CD4-positive, alpha-beta memory T cell (primary cell): Measurements from ENCODE around the gene MIA. TPM values are rescaled to one million over a fixed set of nuclear protein-coding genes. Genes with fewer than 3 reads are reported as not detected.

Experiments used
- CTCF ChIA-PET: fragments of 350-600 bp; sonication (Branson Sonifier 250); formaldehyde crosslinking; loops from one replicate; lab custom pipeline; 2021; ENCODE audit warnings: inconsistent platforms; ENCODE audit not compliant: partially characterized antibody; lab: Charles Lee
- POLR2A ChIA-PET: fragments of 350-600 bp; sonication (Branson Sonifier 250); formaldehyde crosslinking; loops from one replicate; lab custom pipeline; 2021; ENCODE audit not compliant: partially characterized antibody; lab: Charles Lee
- DNase-seq, 5 donors: peaks; one replicate each; pipeline versions ENCODE4 v3.0.0 to v3.0.0-alpha.2; 2020 to 2022; ENCODE audit warnings: mixed read lengths in 1 of 5
- H3K27ac ChIP-seq: one replicate; pipeline ENCODE4 v1.7.0; 2013; ENCODE audit warnings: low read depth, low read length
- H3K27me3 ChIP-seq: 2 replicates; pipeline ENCODE4 v1.7.0; 2013; ENCODE audit warnings: mild to moderate bottlenecking, low read length, moderate library complexity; ENCODE audit not compliant: insufficient read depth
- H3K36me3 ChIP-seq: 2 replicates; pipeline ENCODE4 v1.7.0; 2013; ENCODE audit warnings: mild to moderate bottlenecking, low read length, moderate library complexity; ENCODE audit not compliant: insufficient read depth
- H3K4me1 ChIP-seq: 2 replicates; pipeline ENCODE4 v1.7.0; 2013; ENCODE audit warnings: mild to moderate bottlenecking, low read length, moderate library complexity; ENCODE audit not compliant: insufficient read depth
- H3K4me3 ChIP-seq, 2 donors: one replicate each; pipeline ENCODE4 v1.7.0; 2013; ENCODE audit warnings: low read length in 2 of 2, mild to moderate bottlenecking in 1 of 2
- H3K9me3 ChIP-seq, 2 donors: one replicate each; pipeline ENCODE4 v1.7.0; 2013; ENCODE audit warnings: low read length in 2 of 2, control low read depth in 1 of 2; ENCODE audit not compliant: control insufficient read depth in 1 of 2
- H3K27ac Mint-ChIP-seq, 7 donors: one replicate each; pipeline ENCODE4 v1.8.0; 2020 to 2021; ENCODE audit warnings: mixed read lengths in 7 of 7, mild to moderate bottlenecking in 6 of 7, inconsistent platforms in 3 of 7, moderate library complexity in 3 of 7
- H3K27me3 Mint-ChIP-seq, 2 donors: one replicate each; pipeline ENCODE4 v1.8.0; 2020 to 2021; ENCODE audit warnings: mixed read lengths in 2 of 2
- H3K36me3 Mint-ChIP-seq, 2 donors: one replicate each; pipeline ENCODE4 v1.8.0; 2020 to 2021; ENCODE audit warnings: mixed read lengths in 2 of 2, inconsistent platforms in 1 of 2, mild to moderate bottlenecking in 1 of 2
- H3K4me1 Mint-ChIP-seq, 4 donors: one replicate each; pipeline ENCODE4 v1.8.0; 2020 to 2021; ENCODE audit warnings: mixed read lengths in 4 of 4, mild to moderate bottlenecking in 1 of 4
- H3K4me3 Mint-ChIP-seq, 8 donors: one replicate each; pipeline ENCODE4 v1.8.0; 2020 to 2021; ENCODE audit warnings: mixed read lengths in 8 of 8, mild to moderate bottlenecking in 7 of 8, moderate library complexity in 6 of 8, inconsistent platforms in 3 of 8
- H3K9me3 Mint-ChIP-seq, 8 donors: one replicate each; pipeline ENCODE4 v1.8.0; 2020 to 2021; ENCODE audit warnings: mixed read lengths in 8 of 8, mild to moderate bottlenecking in 5 of 8, inconsistent platforms in 3 of 8, moderate library complexity in 1 of 8
- intact Hi-C: fragments of 100-400 bp; cut with micrococcal nuclease; formaldehyde crosslinking; loops from one replicate; pipeline ENCODE4 v1.15.1; 2023
- polyA plus RNA-seq, 2 donors: library from polyadenylated mRNA; unstranded; fragments of 300-500 nt; fragmentation: Illumina TruSeq; gene quantifications; one replicate each; pipeline ENCODE4 v1.2.3, GENCODE V29; 2021
- total RNA-seq, 2 experiments: library from RNA; stranded (reverse); gene quantifications; one replicate each; pipeline ENCODE4 v1.2.3, GENCODE V29; 2021

Gene MIA
- total and polyA plus RNA-seq, 4 experiments from 2014 or later, result 11.2 to 11.4 TPM; not detected in 2

GRCh38 chr19:40742886-40743285, 32.4 kb upstream of the MIA start:
- H3K4me3 Mint-ChIP-seq, result no peak overlapping the region
- H3K27me3 Mint-ChIP-seq, result no peaks in the 10 kb centered on the region
- CTCF ChIA-PET, result interaction anchor here (1.2 to 1.5 kb wide), 3 partner anchors 64 to 80 kb away, joined by 3 to 6 read pairs (median 6); no protein-coding TSS in a partner anchor
- no peak overlapping the region for H3K4me3 ChIP-seq
- H3K27me3 ChIP-seq, result no peaks in the 10 kb centered on the region
- intact Hi-C loops, result no loop called here
- POLR2A ChIA-PET, result interaction anchor here (0.7 to 1.7 kb wide), 3 partner anchors 26 to 35 kb away, joined by 3 to 7 read pairs (median 6); partner anchors contain the start of genes COQ8B, ITPKC and RAB4B
- H3K9me3 Mint-ChIP-seq, result no peaks in the 10 kb centered on the region
- H3K36me3 ChIP-seq, result no peaks in the 10 kb centered on the region
- peaks cover 5 to 10% of the 10 kb centered on the region in 2 donors for H3K36me3 Mint-ChIP-seq
- H3K27ac Mint-ChIP-seq, result no peak overlapping the region
- H3K4me1 ChIP-seq, result no peaks in the 10 kb centered on the region
- H3K4me1 Mint-ChIP-seq, result no peaks in the 10 kb centered on the region
- H3K9me3 ChIP-seq, result no peaks in the 10 kb centered on the region
- DNase-seq, result no peak
- no peak overlapping the region for H3K27ac ChIP-seq

GRCh38 chr19:40743926-40744325, 31.4 kb upstream of the MIA start:
- H3K27me3 Mint-ChIP-seq, result no peaks in the 10 kb centered on the region
- H3K27me3 ChIP-seq, result no peaks in the 10 kb centered on the region
- H3K4me3 ChIP-seq, result no peak overlapping the region
- no peaks in the 10 kb centered on the region for H3K4me1 ChIP-seq
- H3K27ac ChIP-seq, result no peak overlapping the region
- no peak overlapping the region for H3K4me3 Mint-ChIP-seq
- H3K4me1 Mint-ChIP-seq, result no peaks in the 10 kb centered on the region
- no peaks in the 10 kb centered on the region for H3K36me3 ChIP-seq
- peak in 1 of 5 donors; percentile 9 for DNase-seq
- CTCF ChIA-PET, result interaction anchor here (1.0 to 1.2 kb wide), 4 partner anchors 11 to 109 kb away, joined by 3 to 5 read pairs (median 4); no protein-coding TSS in a partner anchor
- H3K9me3 ChIP-seq, result no peaks in the 10 kb centered on the region
- peak overlapping the region in 3 of 7 donors; percentile 29 to 48 (median 36) for H3K27ac Mint-ChIP-seq
- H3K9me3 Mint-ChIP-seq, result no peaks in the 10 kb centered on the region
- peaks cover 1 to 6% of the 10 kb centered on the region in 2 donors for H3K36me3 Mint-ChIP-seq
- POLR2A ChIA-PET, result interaction anchor here (1.4 to 1.5 kb wide), 2 partner anchors 27 to 81 kb away, joined by 4 to 7 read pairs; partner anchors contain the start of genes COQ8B and ITPKC
- intact Hi-C loops, result no loop called here

- no peak overlapping the region for H3K4me3 ChIP-seq
- no peaks in the 10 kb centered on the region for H3K9me3 Mint-ChIP-seq
- H3K9me3 ChIP-seq, result no peaks in the 10 kb centered on the region
- no peak overlapping the region for H3K4me3 Mint-ChIP-seq
- H3K36me3 ChIP-seq, result no peaks in the 10 kb centered on the region
- H3K27ac Mint-ChIP-seq, result peak overlapping the region in 1 of 7 donors; percentile 32
- H3K27me3 ChIP-seq, result no peaks in the 10 kb centered on the region
- POLR2A ChIA-PET, result interaction anchor here (1.4 to 2.2 kb wide), 3 partner anchors 28 to 82 kb away, joined by 4 to 7 read pairs (median 6); partner anchors contain the start of genes COQ8B and ITPKC
- peaks cover 3 to 5% (median 4%) of the 10 kb centered on the region in 4 donors for H3K4me1 Mint-ChIP-seq
- intact Hi-C loops, result no loop called here
- H3K27me3 Mint-ChIP-seq, result no peaks in the 10 kb centered on the region
- CTCF ChIA-PET, result interaction anchor here (1.0 to 1.2 kb wide), 3 partner anchors 10 to 110 kb away, joined by 3 to 5 read pairs (median 4); no protein-coding TSS in a partner anchor
- H3K4me1 ChIP-seq, result peaks cover 7% of the 10 kb centered on the region
- no peak overlapping the region for H3K27ac ChIP-seq
- DNase-seq, result peak in 1 of 5 donors; percentile 28
- no peaks in the 10 kb centered on the region for H3K36me3 Mint-ChIP-seq
Observed at GRCh38 chr19:40744554-40745401, 30.5 kb upstream of the MIA start.

GRCh38 chr19:40745402-40745780, 29.9 kb upstream of the MIA start:
- Mint-ChIP-seq H3K36me3 (peaks cover 0 to 2% of the 10 kb centered on the region in 2 donors), H3K4me1 (peaks cover 8 to 11% (median 10%) of the 10 kb centered on the region in 4 donors), H3K27ac (no peak overlapping the region), H3K27me3 (no peaks in the 10 kb centered on the region), H3K4me3 (no peak overlapping the region), H3K9me3 (peaks cover 0 to 1% (median 0%) of the 10 kb centered on the region in 8 donors)
- DNase-seq, result no peak
- Histone ChIP-seq H3K27me3 (no peaks in the 10 kb centered on the region), H3K36me3 (no peaks in the 10 kb centered on the region), H3K4me1 (peaks cover 11% of the 10 kb centered on the region), H3K27ac (no peak overlapping the region), H3K4me3 (no peak overlapping the region), H3K9me3 (no peaks in the 10 kb centered on the region)
- CTCF ChIA-PET, result no interaction called here
- POLR2A ChIA-PET, result interaction anchor here (1.5 to 2.2 kb wide), 2 partner anchors 62 to 82 kb away, joined by 4 to 6 read pairs; no protein-coding TSS in a partner anchor
- intact Hi-C loops, result no loop called here

- Mint-ChIP-seq H3K36me3 (peaks cover 0 to 17% of the 10 kb centered on the region in 2 donors), H3K4me3 (no peak overlapping the region), H3K27me3 (no peaks in the 10 kb centered on the region), H3K9me3 (peaks cover 0 to 2% (median 0%) of the 10 kb centered on the region in 8 donors), H3K4me1 (peaks cover 9 to 32% (median 16%) of the 10 kb centered on the region in 4 donors), H3K27ac (no peak overlapping the region)
- Histone ChIP-seq H3K9me3 (no peaks in the 10 kb centered on the region), H3K36me3 (no peaks in the 10 kb centered on the region), H3K27me3 (no peaks in the 10 kb centered on the region), H3K27ac (no peak overlapping the region), H3K4me3 (no peak overlapping the region), H3K4me1 (peaks cover 21% of the 10 kb centered on the region)
- POLR2A ChIA-PET, result interaction anchor here (0.6 to 1.1 kb wide), 3 partner anchors 30 to 33 kb away, joined by 3 to 5 read pairs (median 3); partner anchors contain the start of gene RAB4B
- intact Hi-C loops, result no loop called here
- no peak for DNase-seq
- CTCF ChIA-PET, result interaction anchor here (1.2 kb wide), 1 partner anchor 442 kb away, joined by 4 read pairs; no protein-coding TSS in a partner anchor
Observed at GRCh38 chr19:40747536-40747935, 27.8 kb upstream of the MIA start.

GRCh38 chr19:40750058-40750873, 25.1 kb upstream of the MIA start, which contains the start of gene ACTMAP:
Gene ACTMAP (minus strand): TSS chr19:40750477. CDS start chr19:40749803, 674 bp downstream.
- Histone ChIP-seq H3K27ac (peak within 1 kb of the TSS; percentile 86), H3K4me1 (peaks cover 42% of the 10 kb centered on the region), H3K4me3 (peak within 1 kb of the TSS; percentile 81 to 98), H3K36me3 (no peaks in the 10 kb centered on the region), H3K9me3 (no peaks in the 10 kb centered on the region), H3K27me3 (no peaks in the 10 kb centered on the region)
- intact Hi-C loops, result loop anchor here (1.0 to 5.0 kb wide), 5 partner anchors 28 to 308 kb away; partner anchors contain the start of genes NUMBL, RAB4B and SERTAD3
- Mint-ChIP-seq H3K9me3 (peaks cover 0 to 2% (median 0%) of the 10 kb centered on the region in 8 donors), H3K27ac (peak within 1 kb of the TSS; percentile 89 to 99 (median 99)), H3K4me3 (peak within 1 kb of the TSS; percentile 95 to 100 (median 98)), H3K36me3 (peaks cover 8 to 29% of the 10 kb centered on the region in 2 donors), H3K27me3 (no peaks in the 10 kb centered on the region), H3K4me1 (peaks cover 22 to 50% (median 31%) of the 10 kb centered on the region in 4 donors)
- ChIA-PET CTCF (interaction anchor here (0.6 to 2.5 kb wide), 10 partner anchors 28 to 586 kb away, joined by 3 to 14 read pairs (median 4); partner anchors contain the start of genes EGLN2 and RAB4B), POLR2A (interaction anchor here (0.7 to 9.9 kb wide), 25 partner anchors 8 to 1342 kb away, joined by 3 to 142 read pairs (median 4); partner anchors contain the start of genes B9D2, COQ8B, EGLN2 and HNRNPUL1)
- DNase-seq, result peak; percentile 100
